ENCODE data around the gene PRKCH. TPM values are rescaled to one million over a fixed set of nuclear protein-coding genes. Genes with fewer than 3 reads are reported as not detected.

PRKCH gene
- total RNA-seq, 2 experiments from 2014 or later = 193 to 194 TPM

- Mint-ChIP-seq H3K27me3 (no peaks in the 10 kb centered on the region), H3K9me3 (no peaks in the 10 kb centered on the region), H3K4me1 (ENCODE audit: low read depth) (peaks cover 16% of the 10 kb centered on the region), H3K27ac (peak overlapping the region; percentile 43), H3K36me3 (ENCODE audit: low read depth) (peaks cover 33% of the 10 kb centered on the region), H3K4me3 (peak overlapping the region; percentile 99)
- ChIA-PET CTCF (interaction anchor here (1.1 to 2.7 kb wide), 6 partner anchors 13 to 131 kb away, joined by 3 to 14 read pairs (median 6); no protein-coding TSS in a partner anchor), POLR2A (interaction anchor here (1.4 to 6.5 kb wide), 6 partner anchors 12 to 127 kb away, joined by 4 to 54 read pairs (median 6); no protein-coding TSS in a partner anchor)
- TF ChIP-seq CTCF (IDR thresholded peaks at IDR 0.05) = no peak
- no peak for DNase-seq
- ATAC-seq = no peak
- intact Hi-C loops (cut with micrococcal nuclease) = loop anchor here (10.0 kb wide), 1 partner anchor 374 kb away; the partner anchor contains the start of gene HIF1A
Measured at GRCh38 chr14:61320806-61321384, 484 bp upstream of the PRKCH start.

- ATAC-seq (no peak), DNase-seq (peak; percentile 48)
- no peak for TF ChIP-seq CTCF (IDR thresholded peaks at IDR 0.05)
- H3K27ac Mint-ChIP-seq = peak overlapping the region; percentile 93
- intact Hi-C loops (cut with micrococcal nuclease) = loop anchor here (10.0 kb wide), 1 partner anchor 373 kb away; the partner anchor contains the start of gene HIF1A
- H3K27me3 Mint-ChIP-seq = no peaks in the 10 kb centered on the region
- CTCF ChIA-PET = interaction anchor here (0.6 to 2.7 kb wide), 19 partner anchors 10 to 139 kb away, joined by 3 to 14 read pairs (median 4); partner anchors contain the start of gene TMEM30B
- POLR2A ChIA-PET = interaction anchor here (0.6 to 6.5 kb wide), 20 partner anchors 9 to 376 kb away, joined by 3 to 54 read pairs (median 5); no protein-coding TSS in a partner anchor
- peak overlapping the region; percentile 99 for H3K4me3 Mint-ChIP-seq
- H3K9me3 Mint-ChIP-seq = peaks cover 2% of the 10 kb centered on the region
- peaks cover 46% of the 10 kb centered on the region for H3K36me3 Mint-ChIP-seq (ENCODE audit: low read depth)
- peaks cover 28% of the 10 kb centered on the region for H3K4me1 Mint-ChIP-seq (ENCODE audit: low read depth)
Measured at GRCh38 chr14:61322011-61322798, 826 bp downstream of the PRKCH start.

GRCh38 chr14:61322799-61323290 lies 1.5 kb downstream of the PRKCH start:
- peak overlapping the region; percentile 99 for H3K4me3 Mint-ChIP-seq
- no peak for TF ChIP-seq CTCF (IDR thresholded peaks at IDR 0.05)
- CTCF ChIA-PET = interaction anchor here (0.6 to 2.7 kb wide), 16 partner anchors 11 to 138 kb away, joined by 3 to 14 read pairs (median 4); partner anchors contain the start of gene TMEM30B
- H3K4me1 Mint-ChIP-seq (ENCODE audit: low read depth) = peaks cover 33% of the 10 kb centered on the region
- intact Hi-C loops (cut with micrococcal nuclease) = loop anchor here (10.0 kb wide), 1 partner anchor 372 kb away; the partner anchor contains the start of gene HIF1A
- H3K27ac Mint-ChIP-seq = peak overlapping the region; percentile 93
- peaks cover 2% of the 10 kb centered on the region for H3K9me3 Mint-ChIP-seq
- DNase-seq = peak; percentile 66
- POLR2A ChIA-PET = interaction anchor here (0.6 to 6.5 kb wide), 20 partner anchors 10 to 376 kb away, joined by 3 to 54 read pairs (median 5); no protein-coding TSS in a partner anchor
- ATAC-seq = peak; percentile 37
- H3K36me3 Mint-ChIP-seq (ENCODE audit: low read depth) = peaks cover 49% of the 10 kb centered on the region
- no peaks in the 10 kb centered on the region for H3K27me3 Mint-ChIP-seq

GRCh38 chr14:61323970-61324369 lies 2.6 kb downstream of the PRKCH start:
- intact Hi-C loops (cut with micrococcal nuclease) = loop anchor here (10.0 kb wide), 1 partner anchor 371 kb away; the partner anchor contains the start of gene HIF1A
- Mint-ChIP-seq H3K36me3 (ENCODE audit: low read depth) (peaks cover 55% of the 10 kb centered on the region), H3K4me1 (ENCODE audit: low read depth) (peaks cover 39% of the 10 kb centered on the region), H3K27me3 (no peaks in the 10 kb centered on the region), H3K4me3 (peak overlapping the region; percentile 99), H3K27ac (peak overlapping the region; percentile 93), H3K9me3 (peaks cover 2% of the 10 kb centered on the region)
- ATAC-seq (no peak), DNase-seq (no peak)
- TF ChIP-seq CTCF (IDR thresholded peaks at IDR 0.05) = no peak
- CTCF ChIA-PET = interaction anchor here (0.9 to 1.6 kb wide), 3 partner anchors 16 to 137 kb away, joined by 3 to 6 read pairs (median 4); no protein-coding TSS in a partner anchor
- POLR2A ChIA-PET = interaction anchor here (1.2 to 6.5 kb wide), 7 partner anchors 8 to 84 kb away, joined by 3 to 54 read pairs (median 9); no protein-coding TSS in a partner anchor

Data from activated CD8-positive, alpha-beta T cell treated with anti-CD3 and anti-CD28 coated beads for 36 hours (primary cell).